Stimulated activated CD4-positive, alpha-beta T cell treated with anti-CD3 and anti-CD28 coated beads, Interleukin-2, amount 100 ng/mL, for 4 hours (primary cell): Measurements from ENCODE around the gene SLCO3A1.

Source experiments
- DNase-seq: peaks from one replicate; pipeline ENCODE4 v3.0.0-alpha.2; 2020; ENCODE audit warnings: low read depth

The SLCO3A1 gene

DNA sequence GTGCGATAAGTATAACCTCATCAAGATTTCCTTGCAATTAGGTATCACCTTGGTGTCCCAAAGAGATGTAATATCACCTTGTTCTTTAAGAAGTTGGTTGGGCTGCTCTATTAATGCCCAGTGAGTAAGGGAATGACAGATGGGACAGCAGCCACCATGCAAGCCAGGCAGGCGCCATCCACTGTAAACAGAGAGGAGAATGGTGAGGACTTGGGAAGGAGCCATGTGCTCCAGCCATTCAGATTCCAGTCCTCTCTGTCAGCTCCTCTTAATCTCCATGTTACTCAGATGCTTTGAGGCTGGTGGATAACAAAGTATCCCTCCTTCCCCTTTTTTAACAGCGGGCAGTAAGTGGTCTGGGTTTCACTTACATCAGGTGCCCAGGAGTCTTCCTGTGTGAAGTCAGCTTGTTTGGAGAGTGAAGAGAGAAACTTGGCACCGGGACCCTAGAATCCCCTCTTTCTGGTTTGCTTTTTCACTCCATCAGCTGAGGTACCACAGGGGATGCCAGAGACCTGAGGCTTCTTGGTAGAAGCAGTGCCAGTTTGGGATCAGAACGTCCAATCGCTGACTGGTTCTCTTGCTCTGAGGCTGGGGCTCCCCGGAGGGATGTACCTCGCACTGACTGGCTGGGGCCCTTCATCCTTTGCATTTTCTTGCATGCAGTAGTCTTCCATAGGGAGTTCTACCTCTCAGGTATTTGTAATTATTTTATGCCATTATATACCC is 29.5 kb downstream of the SLCO3A1 start:
- no peak for DNase-seq

DNA sequence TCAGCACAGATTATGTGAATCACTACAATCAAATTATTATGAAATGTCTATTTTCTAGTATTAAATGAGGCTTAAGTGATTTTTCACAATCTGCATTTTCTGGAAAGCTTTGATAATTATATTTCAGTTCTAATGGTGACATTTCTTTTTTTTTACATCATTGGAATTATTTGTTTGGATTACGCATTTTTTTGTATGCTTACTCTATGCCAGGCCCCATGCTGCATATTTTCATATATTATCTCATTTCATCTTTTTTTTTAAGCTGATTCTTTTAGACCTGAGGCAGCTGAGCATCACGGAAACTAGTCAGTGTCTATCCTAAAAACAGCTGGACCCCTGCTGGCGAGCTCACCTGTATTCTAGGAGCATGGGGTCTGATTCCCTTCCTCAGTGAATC is 31.1 kb downstream of the SLCO3A1 start:
- DNase-seq, result no peak

DNA sequence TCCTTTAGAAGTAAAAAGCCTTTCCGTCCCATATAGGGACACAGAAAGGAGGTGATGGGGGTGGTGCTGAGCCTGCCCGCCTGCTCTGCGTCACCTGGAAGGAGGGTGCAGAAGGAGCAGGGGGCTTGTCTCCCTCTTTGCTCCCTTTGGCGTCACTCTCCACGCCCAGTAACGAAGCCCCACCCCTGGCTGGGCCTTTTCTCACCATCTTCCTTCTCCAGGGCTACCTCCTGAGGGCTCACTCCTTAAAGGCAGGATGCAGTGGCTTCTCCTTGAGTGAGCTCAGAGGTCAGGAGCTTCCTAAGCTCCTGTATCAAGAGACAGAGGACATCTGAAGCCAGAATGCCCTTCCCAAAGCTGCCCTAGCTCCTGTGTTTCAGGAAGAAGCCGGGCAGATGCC is 31.5 kb downstream of the SLCO3A1 start:
- no peak for DNase-seq

DNA sequence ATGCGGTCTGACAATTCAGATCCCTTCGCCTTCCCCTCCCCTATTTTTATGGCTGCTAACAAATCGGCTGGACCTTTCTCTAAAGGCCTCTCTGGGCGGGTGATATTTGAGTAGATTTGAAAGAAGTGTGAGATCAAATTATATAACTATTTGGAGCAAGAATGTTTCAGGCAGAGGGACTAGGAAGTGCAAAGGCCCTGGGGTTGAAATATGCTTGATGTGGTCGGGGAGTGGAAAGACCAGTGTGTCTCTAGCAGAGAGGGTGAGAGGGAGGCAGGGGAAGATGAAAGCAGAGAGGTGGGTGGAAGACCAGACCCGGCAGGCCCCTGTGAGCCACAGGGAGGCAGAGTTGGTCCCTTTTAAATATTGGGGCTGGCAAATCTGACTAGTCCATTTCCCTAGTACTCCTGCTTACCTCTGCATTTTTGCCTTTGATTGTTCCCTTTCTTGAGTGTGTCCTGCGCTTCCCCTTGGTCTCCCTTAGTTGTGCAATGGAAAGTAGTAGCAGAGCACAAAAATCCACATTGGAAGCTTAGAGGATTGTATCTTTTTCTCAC is 32.3 kb downstream of the SLCO3A1 start:
- DNase-seq, result no peak

DNA sequence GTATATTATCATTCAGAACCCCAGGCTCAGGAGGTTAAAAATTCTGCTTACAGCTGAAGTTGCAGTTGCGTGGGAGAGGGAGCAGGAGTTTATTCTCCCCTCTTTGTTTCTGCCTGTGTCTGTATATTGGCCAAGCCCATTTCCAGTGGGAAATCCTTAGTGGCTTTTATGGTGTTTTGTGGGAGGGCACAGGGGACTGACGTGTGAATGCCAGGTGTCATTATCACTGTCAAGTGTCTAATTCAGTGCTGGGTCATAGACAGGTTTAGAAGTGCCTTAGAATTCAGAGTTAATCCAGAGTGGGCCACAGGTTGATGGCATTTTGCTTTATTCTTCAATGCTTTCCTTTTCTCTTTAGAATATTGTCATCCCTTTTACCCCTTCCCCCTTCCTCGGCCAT is 33.4 kb downstream of the SLCO3A1 start:
- DNase-seq, result no peak

DNA sequence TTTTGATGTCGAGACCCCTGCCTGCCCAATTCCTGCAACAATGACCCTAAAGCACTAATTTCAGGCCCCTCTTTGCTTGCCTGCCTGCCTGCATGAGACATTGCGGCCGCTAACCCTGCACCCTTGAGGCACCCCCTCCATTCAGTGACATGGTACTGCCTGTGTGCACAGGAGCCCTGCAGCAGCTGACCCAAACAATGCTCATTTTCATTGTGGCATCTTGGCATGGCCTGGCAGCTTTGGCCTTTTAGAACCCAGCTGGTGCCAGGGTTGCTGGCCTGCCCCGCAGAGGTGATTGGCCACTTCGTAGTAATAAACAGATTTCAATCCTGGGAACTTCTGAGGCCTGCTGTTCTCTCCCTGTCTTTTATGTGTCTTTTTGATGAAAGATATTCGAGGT is 33.8 kb downstream of the SLCO3A1 start:
- DNase-seq, result no peak

DNA sequence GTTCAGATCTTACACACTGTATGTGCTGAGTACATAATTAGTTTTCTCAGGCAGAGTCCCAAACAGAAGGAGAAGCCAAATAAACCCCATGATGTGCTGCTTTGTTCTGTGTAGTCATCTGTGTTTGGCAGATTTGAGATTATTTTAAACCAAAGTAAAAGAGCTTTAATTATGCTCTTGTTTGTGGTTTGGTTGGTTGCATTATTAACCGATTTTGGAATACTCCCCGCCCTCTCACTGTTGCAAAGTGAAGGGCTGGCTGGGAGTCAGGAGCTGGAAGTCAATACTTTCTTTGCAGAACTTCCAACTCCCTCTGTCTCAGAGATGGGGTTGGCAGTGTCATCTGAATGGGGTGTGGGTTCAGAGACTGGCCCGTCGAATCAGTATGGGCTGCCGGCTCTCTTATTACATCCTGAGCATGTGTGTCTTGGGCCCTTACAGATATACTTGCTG is 34.4 kb downstream of the SLCO3A1 start:
- DNase-seq, result no peak

DNA sequence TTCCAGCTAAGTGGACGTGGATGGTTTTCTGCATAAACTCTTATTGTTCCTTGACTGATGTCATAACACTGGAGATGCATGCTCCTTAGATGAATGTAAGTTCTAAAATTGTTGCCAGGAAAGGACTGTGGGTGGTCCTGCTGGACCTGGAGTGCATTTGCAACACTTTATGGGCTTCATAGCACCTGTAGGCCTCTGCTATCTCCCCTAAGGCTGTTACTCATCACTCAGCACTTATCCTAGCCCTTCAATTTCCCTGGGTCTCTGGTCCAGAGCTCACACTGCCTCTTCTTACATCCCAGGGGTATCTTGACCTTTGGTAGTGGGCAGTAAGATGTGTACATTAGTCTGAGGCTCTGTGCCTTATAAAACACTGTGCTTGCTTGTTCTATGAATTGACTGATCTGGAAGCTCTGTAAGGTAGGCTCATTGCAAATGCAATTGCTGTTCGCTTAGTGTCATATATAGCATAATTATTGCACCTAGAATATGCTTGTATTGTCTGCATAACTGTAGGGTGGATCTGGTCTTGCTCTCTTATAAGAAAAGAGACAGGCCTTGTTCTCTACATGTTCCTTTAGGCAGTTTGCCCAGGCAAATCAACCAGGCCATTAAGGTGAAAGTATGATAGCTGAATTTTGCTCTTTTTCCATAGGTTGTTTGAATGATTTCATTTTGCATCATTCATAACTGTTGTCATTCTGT is 35.8 kb downstream of the SLCO3A1 start:
- DNase-seq, result no peak

DNA sequence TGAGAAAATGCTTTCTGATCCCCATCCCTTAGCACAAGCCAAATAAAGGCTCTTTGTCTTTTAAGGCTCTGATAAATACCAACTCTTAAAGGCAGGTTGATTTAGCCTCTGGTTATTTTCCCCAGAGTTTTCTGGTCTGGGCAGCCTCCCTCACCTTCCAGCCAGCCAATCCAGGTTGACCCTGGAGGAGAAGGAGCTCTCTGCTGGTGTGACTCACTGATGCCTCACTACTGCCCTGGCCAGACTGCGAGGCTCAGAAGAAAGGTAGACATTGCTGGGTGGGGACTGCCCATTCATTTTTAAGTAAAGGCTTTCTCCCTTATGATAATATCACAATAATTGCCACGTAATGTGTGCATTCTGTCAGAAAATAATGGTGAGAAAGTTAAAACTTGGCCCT is 37.1 kb downstream of the SLCO3A1 start:
- DNase-seq, result no peak

DNA sequence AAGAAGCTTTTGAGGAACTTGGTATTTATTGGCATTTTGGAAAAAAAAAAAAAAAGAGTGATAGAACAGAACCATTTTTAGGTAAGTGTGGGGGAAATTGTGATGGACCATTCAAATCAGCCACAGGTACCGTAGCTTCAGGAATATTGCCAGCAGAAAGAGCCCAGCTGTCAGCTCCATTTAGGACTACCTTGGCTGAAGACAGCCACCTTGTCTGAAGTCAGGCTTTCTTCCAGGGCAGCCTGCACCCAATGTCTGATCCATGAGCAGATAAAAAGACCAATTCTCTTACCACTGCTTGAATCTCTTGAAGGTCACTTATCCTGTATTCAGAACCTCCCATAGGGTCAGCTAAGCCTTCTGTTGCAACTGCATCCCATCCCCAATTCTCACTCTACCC is 37.6 kb downstream of the SLCO3A1 start:
- DNase-seq, result no peak

DNA sequence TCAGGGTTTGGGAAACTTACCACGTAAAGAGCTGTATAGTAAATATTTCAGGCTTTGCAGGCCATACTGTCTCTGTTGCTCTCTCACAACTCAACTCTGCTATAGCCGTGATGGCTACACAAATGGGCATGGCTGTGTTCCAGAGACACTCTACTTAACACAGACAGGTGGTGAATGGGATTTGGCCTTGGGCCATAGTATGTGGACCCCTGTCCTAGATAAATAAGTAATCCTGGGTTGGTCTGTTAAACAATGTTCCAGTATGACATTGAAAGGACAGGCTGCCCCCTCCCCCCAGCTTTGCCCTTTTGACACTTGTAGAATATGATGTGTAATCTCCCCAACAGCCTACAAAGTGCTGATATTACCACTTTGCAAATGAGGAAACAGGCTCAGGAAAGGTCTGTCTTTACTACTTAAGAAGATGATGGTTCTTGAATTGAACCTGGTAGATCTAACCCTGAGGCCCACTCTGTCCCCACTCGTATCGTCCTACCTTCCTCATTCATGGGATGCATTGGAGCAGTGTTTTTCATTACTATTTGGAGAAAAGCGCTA is 38.4 kb downstream of the SLCO3A1 start:
- DNase-seq, result no peak

DNA sequence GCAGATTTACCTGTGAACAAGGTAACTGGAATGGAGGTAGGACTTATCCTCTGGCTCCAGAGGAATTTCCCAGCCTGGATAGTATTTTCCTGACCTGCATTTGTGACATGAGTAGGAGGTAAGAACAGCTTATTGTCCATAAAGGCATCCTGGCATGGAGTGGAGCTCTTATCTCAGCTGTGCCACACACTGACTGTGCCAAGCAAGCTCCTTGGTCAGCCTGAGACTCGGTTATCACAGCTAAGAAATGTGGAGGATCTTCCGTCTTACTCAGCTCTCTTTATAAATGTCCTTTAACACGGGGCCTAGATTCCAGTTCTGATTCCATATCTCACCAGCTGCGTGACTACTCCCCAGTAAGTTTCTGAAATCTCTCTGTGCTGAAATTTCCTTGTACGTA is 38.9 kb downstream of the SLCO3A1 start:
- no peak for DNase-seq

DNA sequence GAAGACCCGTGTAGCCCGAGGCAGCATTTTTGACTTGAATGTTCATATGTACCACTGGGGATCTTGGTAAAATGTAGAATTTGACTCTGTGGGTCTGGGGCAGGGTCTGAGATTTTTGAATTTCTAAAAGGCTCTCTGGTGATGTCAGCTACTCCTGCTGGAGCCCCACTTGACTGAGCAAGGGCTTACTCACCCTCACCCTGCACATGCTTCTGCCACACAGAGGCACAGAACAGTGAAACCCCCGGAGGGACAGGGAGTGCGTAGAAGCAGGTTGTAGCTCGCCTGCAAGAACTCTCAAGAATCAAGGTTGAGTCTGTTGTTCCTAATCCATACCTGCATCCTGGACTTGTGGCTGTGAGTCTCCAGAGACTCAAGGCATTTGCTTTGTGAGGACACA is 41.1 kb downstream of the SLCO3A1 start:
- DNase-seq, result no peak

DNA sequence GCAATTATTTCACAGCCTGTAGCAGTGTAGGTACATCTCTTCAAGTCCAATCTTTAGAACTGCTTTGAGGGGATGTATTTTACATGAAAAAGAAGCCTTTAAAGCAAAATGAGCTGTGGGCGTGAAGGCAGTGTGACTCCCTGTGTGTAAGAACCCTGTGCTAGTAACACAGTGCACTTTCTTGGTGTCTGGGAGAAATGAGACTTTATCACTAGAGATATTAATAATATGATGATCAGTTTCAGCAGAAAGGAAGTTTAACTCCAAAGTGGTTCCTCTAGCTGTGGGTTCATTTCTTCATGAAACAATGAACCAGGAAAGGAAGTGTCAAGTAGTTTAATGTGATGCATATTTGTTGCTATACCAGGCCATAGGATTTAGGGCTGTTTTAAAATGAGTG is 41.5 kb downstream of the SLCO3A1 start:
- no peak for DNase-seq

DNA sequence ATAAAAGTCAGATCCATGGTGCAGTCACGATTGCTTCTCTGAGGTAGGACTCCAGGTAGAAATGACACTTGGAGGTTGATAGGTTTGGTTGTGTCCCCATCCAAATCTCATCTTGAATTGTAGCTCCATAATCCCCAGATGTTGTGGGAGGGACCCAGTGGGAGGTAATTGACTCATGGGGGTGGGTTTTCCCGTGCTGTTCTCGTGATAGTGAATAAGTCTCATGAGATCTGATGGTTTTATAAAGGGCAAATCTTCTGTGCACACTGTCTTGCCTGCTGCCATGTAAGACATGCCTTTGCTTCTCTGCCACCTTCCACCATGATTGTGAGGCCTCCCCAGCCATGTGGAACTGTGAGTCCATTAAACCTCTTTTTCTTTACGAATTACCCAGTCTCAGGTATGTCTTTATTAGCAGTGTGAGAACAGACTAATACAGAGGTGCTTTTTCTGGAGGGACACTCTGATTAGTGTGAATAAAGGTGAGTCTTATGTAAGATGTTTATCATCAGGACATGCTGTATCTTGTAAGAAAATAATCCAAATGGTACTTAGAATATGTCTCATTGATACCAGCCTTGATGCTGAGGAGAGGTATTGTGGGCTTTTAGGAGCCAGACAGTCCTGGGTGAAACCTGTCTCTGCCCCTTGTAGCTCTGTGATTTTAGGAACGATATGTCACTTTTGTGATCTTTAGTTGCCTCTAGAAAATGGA is 43.0 kb downstream of the SLCO3A1 start:
- DNase-seq, result no peak

DNA sequence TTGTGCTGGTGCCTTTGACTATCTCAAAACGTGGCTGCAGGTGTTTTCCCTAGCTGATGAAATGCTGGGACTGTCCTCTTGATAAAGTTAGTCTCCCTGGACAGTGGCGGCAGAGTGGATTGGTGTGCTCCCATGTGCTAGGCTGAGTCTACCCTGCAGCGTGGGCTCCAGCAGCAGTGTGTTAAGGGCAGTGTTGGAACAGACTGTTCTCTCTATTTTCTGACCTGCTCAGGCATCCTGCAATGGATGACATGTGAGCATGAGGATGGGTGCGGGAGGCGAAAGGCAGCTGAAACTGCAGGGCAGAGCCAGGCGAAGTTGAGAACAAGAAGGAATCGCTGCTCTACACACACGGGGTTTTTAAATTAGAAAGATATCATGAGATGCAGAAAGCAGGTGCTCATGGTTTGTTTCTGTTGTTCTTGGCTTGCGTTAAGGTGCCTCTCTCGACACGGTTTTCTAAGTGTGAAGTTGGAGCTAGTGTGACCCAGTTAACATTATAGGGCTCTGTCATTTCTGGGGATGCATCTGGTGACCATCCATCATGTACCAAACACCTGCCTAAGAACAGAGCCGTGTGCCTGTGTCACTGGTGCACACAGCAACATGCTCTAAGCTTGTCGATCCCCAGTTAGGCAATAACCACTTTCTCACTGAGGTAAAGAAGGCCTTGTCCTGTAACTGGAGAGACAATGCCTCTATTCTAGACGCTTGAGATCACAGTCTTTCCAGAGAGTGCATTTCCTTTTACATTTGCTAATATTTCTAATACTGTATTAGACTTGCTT is 44.3 kb downstream of the SLCO3A1 start:
- DNase-seq, result no peak

DNA sequence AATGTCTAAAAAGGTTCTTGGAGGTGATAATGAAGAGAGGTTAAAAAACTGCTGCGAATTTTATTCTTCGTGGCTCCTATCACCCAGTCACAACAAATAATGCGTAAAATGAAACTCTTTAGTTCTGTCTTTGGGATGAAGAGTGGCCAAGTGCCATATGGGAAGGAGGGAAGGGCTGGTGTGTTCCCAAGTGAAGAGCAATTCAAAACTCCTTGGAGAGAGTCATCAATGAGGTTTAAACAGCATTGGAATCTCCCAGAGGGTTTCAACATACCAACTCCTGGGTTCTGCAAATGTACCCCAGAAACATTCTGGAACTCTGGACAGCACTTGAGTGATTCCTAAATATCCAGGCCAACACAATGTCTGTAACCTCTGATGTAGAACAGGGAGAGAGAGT is 45.3 kb downstream of the SLCO3A1 start:
- no peak for DNase-seq

DNA sequence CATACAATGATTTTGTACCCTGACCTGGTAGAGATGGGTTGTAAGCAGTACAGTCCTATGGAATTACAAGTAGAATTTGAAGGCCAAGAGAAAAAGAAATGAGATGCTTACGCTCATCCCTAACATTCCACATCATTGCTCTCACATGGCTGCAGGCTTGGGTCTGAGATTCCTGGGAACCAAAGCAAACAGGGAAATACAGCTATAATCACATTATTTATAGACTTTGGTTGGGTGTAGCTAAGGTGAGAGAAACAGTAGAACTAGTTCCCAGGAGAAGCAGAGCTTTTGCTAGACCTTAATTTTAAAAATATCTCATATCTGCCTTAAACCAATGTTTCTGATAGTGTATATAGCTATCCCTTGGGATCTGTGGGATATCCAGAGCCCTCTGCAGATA is 51.4 kb downstream of the SLCO3A1 start:
- DNase-seq, result no peak

DNA sequence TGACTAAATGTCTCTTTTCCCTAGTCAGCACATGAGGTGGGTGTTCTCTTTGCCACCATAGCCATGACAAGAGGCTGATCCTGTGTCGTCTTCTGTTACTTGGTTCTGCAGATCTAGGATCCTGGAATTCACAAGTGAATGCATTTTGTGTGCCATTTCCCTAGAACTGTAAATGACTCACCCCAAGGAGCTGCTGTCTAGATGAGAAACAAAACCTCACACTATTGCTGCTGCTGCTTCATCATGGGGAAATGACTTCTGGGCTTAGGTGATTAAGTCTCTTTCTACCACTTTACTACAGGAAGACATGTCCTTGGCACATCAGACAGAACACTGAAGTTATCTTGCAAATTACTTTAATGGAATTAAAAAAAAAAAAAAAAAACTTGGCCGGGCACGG is 54.9 kb downstream of the SLCO3A1 start:
- no peak for DNase-seq

DNA sequence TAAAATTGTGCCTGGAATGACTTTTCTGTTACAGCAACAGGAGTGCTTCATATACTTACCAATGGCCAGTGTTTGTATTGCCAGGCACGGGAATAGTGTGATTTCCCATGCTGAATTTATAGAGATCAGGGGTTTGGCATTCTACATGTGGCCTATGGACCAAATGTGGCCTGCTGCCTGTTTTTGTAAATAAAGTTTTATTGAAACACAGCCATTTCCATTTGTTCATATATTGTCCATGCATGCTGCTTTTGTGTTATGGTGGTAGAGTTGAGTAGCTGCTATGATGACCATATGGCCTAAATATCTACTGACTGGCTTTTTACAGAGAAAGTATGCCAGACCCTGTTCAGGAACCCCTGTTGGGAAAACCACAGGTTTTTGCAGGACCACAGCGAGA is 55.6 kb downstream of the SLCO3A1 start:
- DNase-seq, result no peak

DNA sequence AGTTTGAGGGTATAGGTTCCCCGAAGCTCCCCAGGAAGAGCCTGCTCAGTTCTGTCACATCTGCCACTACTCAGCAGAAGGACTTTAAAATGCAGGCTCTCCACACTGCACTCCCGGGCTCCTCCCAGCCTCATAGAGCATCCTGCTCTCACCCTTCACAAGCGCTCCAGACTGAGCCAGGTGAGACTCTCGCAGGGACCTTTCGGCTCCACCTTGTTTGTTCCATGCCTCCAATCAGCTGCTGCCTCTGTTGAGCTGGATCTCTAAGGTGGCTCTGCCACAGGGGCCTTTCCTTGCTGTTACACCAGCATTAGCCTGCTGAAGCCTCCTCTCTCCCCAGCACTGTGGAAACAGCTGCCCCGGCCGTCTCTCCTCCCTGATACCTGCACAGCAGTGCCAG is 56.1 kb downstream of the SLCO3A1 start:
- DNase-seq, result no peak

DNA sequence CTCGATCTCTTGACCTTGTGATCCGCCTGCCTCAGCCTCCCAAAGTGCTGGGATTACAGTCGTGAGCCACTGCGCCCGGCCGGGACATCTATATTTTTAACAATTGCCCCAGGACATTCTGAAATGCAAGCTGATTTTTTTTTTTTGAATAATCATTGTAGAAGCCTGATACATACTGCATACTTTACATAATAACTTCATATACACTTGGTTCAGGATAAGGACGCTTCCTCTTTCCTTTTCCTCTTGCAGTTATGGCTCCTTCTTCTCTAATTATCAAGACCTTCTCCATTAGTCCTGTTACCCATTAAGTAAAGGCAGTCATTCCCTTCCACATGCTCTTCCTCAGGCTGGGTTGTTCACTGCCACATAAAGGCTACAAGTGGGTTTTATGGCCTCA is 58.3 kb downstream of the SLCO3A1 start:
- DNase-seq, result no peak
